ENCODE results near the gene SF3B2. TPM values are rescaled to one million over a fixed set of nuclear protein-coding genes. Genes with fewer than 3 reads are reported as not detected.

SF3B2 gene
- total RNA-seq, 2 donors from 2014 or later = 209 to 254 TPM

DNA sequence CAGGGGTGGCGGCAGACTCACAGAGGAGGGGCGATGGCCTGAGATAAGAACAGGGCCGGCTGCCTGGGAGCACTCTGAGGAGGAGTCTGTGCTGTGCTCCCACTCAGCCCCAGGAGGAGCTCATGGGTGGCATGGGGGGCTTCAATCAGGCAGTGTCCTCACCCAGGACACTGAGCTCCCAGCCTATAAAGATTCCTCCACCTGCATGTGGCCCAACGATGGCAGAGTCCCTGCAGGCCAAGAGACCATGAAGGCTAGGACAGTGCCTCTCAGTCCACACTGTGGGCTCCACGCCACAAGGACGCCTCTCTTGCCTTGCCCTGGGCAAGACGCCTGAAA is 38.4 kb upstream of the SF3B2 start:
- H3K27ac Mint-ChIP-seq = no peak overlapping the region
- no peaks in the 10 kb centered on the region for H3K36me3 Mint-ChIP-seq (ENCODE audit: low read depth)
- no peak overlapping the region for H3K4me3 Mint-ChIP-seq
- Histone ChIP-seq H3K27me3 (ENCODE audit: control insufficient read depth, insufficient read depth, low read length, poor library complexity, severe bottlenecking) (no peaks in the 10 kb centered on the region), H3K9me3 (ENCODE audit: control insufficient read depth, low read length) (no peaks in the 10 kb centered on the region), H3K27ac (ENCODE audit: low read depth, low read length) (no peak overlapping the region), H3K4me3 (ENCODE audit: low read length) (no peak overlapping the region), H3K36me3 (ENCODE audit: control insufficient read depth, insufficient read depth, low read length) (no peaks in the 10 kb centered on the region), H3K9ac (ENCODE audit: extremely low read depth, low read length, poor library complexity, severe bottlenecking) (no peak overlapping the region), H3K4me1 (ENCODE audit: control insufficient read depth, insufficient read depth, low read length) (peaks cover 7% of the 10 kb centered on the region)
- H3K27me3 Mint-ChIP-seq (ENCODE audit: insufficient read depth) = peaks cover 8% of the 10 kb centered on the region
- no peak for DNase-seq
- no peaks in the 10 kb centered on the region for H3K9me3 Mint-ChIP-seq
- H3K4me1 Mint-ChIP-seq = peaks cover 14% of the 10 kb centered on the region
- TF ChIP-seq, protein P1, sequence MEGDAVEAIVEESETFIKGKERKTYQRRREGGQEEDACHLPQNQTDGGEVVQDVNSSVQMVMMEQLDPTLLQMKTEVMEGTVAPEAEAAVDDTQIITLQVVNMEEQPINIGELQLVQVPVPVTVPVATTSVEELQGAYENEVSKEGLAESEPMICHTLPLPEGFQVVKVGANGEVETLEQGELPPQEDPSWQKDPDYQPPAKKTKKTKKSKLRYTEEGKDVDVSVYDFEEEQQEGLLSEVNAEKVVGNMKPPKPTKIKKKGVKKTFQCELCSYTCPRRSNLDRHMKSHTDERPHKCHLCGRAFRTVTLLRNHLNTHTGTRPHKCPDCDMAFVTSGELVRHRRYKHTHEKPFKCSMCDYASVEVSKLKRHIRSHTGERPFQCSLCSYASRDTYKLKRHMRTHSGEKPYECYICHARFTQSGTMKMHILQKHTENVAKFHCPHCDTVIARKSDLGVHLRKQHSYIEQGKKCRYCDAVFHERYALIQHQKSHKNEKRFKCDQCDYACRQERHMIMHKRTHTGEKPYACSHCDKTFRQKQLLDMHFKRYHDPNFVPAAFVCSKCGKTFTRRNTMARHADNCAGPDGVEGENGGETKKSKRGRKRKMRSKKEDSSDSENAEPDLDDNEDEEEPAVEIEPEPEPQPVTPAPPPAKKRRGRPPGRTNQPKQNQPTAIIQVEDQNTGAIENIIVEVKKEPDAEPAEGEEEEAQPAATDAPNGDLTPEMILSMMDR (conservative IDR thresholded peaks at IDR 0.05) = no peak
- 86 to 95% methylated on average over 4 to 7 of the region's 7 CpGs for WGBS, 2 experiments (ENCODE audit: insufficient coverage in 1 of 2, insufficient read length in 1 of 2)

DNA sequence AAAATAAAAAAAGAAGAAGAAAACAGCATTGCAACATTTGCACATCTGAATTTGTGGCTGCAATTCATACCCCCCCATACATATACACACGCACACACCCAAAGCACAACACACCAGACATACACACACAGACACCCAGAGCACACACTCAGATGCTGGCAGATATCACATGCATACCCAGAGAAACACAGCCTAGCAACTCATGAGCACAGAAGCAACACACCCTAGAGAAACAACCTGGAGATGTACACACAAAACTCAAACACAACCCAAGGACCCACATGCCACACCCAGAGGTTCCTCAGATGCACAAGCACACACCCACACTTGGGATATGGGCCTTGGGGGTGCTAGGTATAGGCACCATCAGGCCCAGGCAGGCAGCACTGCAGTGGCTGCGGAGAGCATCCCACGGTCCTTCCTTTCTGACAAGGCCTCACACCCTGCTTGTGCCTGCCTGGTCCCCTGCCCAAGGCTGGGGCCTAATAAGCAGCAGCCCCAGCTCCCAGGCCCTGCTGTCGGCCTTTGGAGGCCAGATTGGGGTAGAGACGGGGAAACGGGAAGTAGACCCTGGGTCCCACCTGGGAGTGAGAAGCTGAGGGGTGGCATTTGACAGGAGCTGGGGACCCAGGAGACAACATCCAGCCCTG is 37.2 kb upstream of the SF3B2 start:
- DNase-seq = no peak
- H3K36me3 Mint-ChIP-seq (ENCODE audit: low read depth) = no peaks in the 10 kb centered on the region
- no peaks in the 10 kb centered on the region for H3K9me3 Mint-ChIP-seq
- no peaks in the 10 kb centered on the region for H3K9me3 ChIP-seq (ENCODE audit: control insufficient read depth, low read length)
- H3K9ac ChIP-seq (ENCODE audit: extremely low read depth, low read length, poor library complexity, severe bottlenecking) = no peak overlapping the region
- WGBS, 2 experiments (ENCODE audit: insufficient coverage in 1 of 2, insufficient read length in 1 of 2) = 93 to 100% methylated on average over 1 to 6 of the region's 6 CpGs
- H3K4me1 ChIP-seq (ENCODE audit: control insufficient read depth, insufficient read depth, low read length) = peaks cover 5% of the 10 kb centered on the region
- H3K4me3 ChIP-seq (ENCODE audit: low read length) = no peak overlapping the region
- H3K4me1 Mint-ChIP-seq = peaks cover 10% of the 10 kb centered on the region
- peaks cover 8% of the 10 kb centered on the region for H3K27me3 Mint-ChIP-seq (ENCODE audit: insufficient read depth)
- no peak overlapping the region for H3K4me3 Mint-ChIP-seq
- no peaks in the 10 kb centered on the region for H3K36me3 ChIP-seq (ENCODE audit: control insufficient read depth, insufficient read depth, low read length)
- no peak overlapping the region for H3K27ac ChIP-seq (ENCODE audit: low read depth, low read length)
- H3K27me3 ChIP-seq (ENCODE audit: control insufficient read depth, insufficient read depth, low read length, poor library complexity, severe bottlenecking) = no peaks in the 10 kb centered on the region
- H3K27ac Mint-ChIP-seq = no peak overlapping the region
- TF ChIP-seq, protein P1 (conservative IDR thresholded peaks at IDR 0.05) = no peak

DNA sequence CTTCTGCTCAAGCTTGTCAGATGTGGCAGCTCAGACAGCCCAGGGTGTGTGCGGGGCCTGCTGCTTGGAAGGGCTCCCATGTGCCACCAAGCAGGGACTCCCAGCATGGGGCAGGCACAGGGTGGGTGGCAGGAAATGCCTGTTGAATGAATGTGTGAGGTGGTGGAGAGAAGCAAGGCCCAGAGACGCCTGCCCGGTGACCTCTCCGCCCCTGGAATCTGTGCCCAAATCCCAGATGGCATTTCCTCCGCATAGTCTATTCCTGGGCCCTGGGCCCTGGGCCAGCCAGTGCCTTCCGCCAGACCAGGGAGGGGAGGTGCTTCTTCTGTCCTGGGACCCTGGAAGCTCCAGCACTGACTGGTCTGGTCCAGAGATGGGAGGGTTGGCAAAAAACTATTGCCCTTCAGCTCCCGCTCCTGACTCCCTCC is 36.7 kb upstream of the SF3B2 start:
- WGBS, 2 experiments (ENCODE audit: insufficient coverage in 1 of 2, insufficient read length in 1 of 2) = 92 to 100% methylated on average over 1 to 7 of the region's 7 CpGs
- Mint-ChIP-seq H3K4me1 (peaks cover 6% of the 10 kb centered on the region), H3K27ac (no peak overlapping the region), H3K36me3 (ENCODE audit: low read depth) (no peaks in the 10 kb centered on the region), H3K4me3 (no peak overlapping the region), H3K27me3 (ENCODE audit: insufficient read depth) (peaks cover 9% of the 10 kb centered on the region), H3K9me3 (no peaks in the 10 kb centered on the region)
- Histone ChIP-seq H3K36me3 (ENCODE audit: control insufficient read depth, insufficient read depth, low read length) (no peaks in the 10 kb centered on the region), H3K9ac (ENCODE audit: extremely low read depth, low read length, poor library complexity, severe bottlenecking) (no peak overlapping the region), H3K27ac (ENCODE audit: low read depth, low read length) (no peak overlapping the region), H3K4me1 (ENCODE audit: control insufficient read depth, insufficient read depth, low read length) (peaks cover 5% of the 10 kb centered on the region), H3K9me3 (ENCODE audit: control insufficient read depth, low read length) (no peaks in the 10 kb centered on the region), H3K4me3 (ENCODE audit: low read length) (no peak overlapping the region), H3K27me3 (ENCODE audit: control insufficient read depth, insufficient read depth, low read length, poor library complexity, severe bottlenecking) (no peaks in the 10 kb centered on the region)
- TF ChIP-seq, protein P1 (conservative IDR thresholded peaks at IDR 0.05) = no peak
- no peak for DNase-seq
